Suprapubic skin (tissue), 2 donors: ENCODE measurements around the gene MAML2.

Source experiments
- EP300 ChIP-seq: sonication (generic); formaldehyde crosslinking; IDR thresholded peaks from one replicate; pipeline ENCODE4 v1.6.1; 2017; ENCODE audit warnings: antibody characterized with exemption
- POLR2A ChIP-seq, 2 donors: fragments of 450-650 bp; IDR thresholded peaks; one replicate each; pipeline ENCODE4 v1.6.1; 2017; ENCODE audit warnings: antibody characterized with exemption in 2 of 2, mild to moderate bottlenecking in 2 of 2, moderate library complexity in 2 of 2

DNA sequence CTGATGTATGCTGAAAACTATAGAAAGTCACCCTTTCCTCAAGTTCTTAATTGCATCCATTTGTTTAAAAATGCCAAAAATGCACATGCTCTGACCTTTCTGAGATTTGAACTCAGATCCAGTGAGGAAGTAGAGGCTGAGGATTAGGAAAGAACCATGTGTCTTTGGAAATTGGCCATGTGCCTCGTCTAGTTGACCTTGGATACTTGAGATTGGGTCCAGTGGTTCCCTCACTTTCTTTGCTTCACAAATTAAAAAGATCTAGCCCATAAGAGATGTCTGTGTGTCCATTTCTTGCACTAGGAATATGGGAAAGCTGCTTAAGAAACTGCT, 128.3 kb downstream of the MAML2 start:
- TF ChIP-seq POLR2A (IDR thresholded peaks at IDR 0.05) = no peak
- TF ChIP-seq EP300 = no peak
